ENCODE results near the gene PREX1.

Gene PREX1

GRCh38 chr20:48657426-48658197 lies 170.2 kb downstream of the PREX1 start:
- H3K4me1 Mint-ChIP-seq (ENCODE audit: low read depth): peaks cover 14% of the 10 kb centered on the region
- peaks cover 100% of the 10 kb centered on the region for H3K36me3 Mint-ChIP-seq (ENCODE audit: low read depth)
- no peak overlapping the region for H3K4me3 Mint-ChIP-seq
- intact Hi-C loops (cut with micrococcal nuclease): loop anchor here (1.0 to 10.0 kb wide), 2 partner anchors 167 to 247 kb away; partner anchors contain the start of gene PREX1
- H3K9me3 Mint-ChIP-seq: no peaks in the 10 kb centered on the region
- no peaks in the 10 kb centered on the region for H3K27me3 Mint-ChIP-seq
- peak overlapping the region; percentile 54 for H3K27ac Mint-ChIP-seq

- Mint-ChIP-seq H3K27ac (peak overlapping the region; percentile 4), H3K4me1 (ENCODE audit: low read depth) (peaks cover 14% of the 10 kb centered on the region), H3K4me3 (no peak overlapping the region), H3K36me3 (ENCODE audit: low read depth) (peaks cover 100% of the 10 kb centered on the region), H3K27me3 (no peaks in the 10 kb centered on the region), H3K9me3 (no peaks in the 10 kb centered on the region)
- intact Hi-C loops (cut with micrococcal nuclease): loop anchor here (1.0 to 10.0 kb wide), 2 partner anchors 168 to 248 kb away; partner anchors contain the start of gene PREX1
These were observed 171.1 kb downstream of the PREX1 start for GRCh38 chr20:48656661-48657211.

- H3K9me3 Mint-ChIP-seq: no peaks in the 10 kb centered on the region
- peak overlapping the region; percentile 4 for H3K27ac Mint-ChIP-seq
- H3K36me3 Mint-ChIP-seq (ENCODE audit: low read depth): peaks cover 100% of the 10 kb centered on the region
These were observed 171.7 kb downstream of the PREX1 start for GRCh38 chr20:48656137-48656536.

GRCh38 chr20:48653706-48654051 lies 174.1 kb downstream of the PREX1 start:
- intact Hi-C loops (cut with micrococcal nuclease): loop anchor here (10.0 kb wide), 1 partner anchor 171 kb away; the partner anchor contains the start of gene PREX1
- no peak overlapping the region for H3K4me3 Mint-ChIP-seq
- H3K27me3 Mint-ChIP-seq: no peaks in the 10 kb centered on the region
- H3K27ac Mint-ChIP-seq: no peak overlapping the region
- peaks cover 100% of the 10 kb centered on the region for H3K36me3 Mint-ChIP-seq (ENCODE audit: low read depth)
- no peaks in the 10 kb centered on the region for H3K9me3 Mint-ChIP-seq
- peaks cover 13% of the 10 kb centered on the region for H3K4me1 Mint-ChIP-seq (ENCODE audit: low read depth)

More at GRCh38 chr20:48656137-48656536, 171.7 kb downstream of the PREX1 start:
- Mint-ChIP-seq H3K4me3 (no peak overlapping the region), H3K4me1 (ENCODE audit: low read depth) (peaks cover 14% of the 10 kb centered on the region), H3K27me3 (no peaks in the 10 kb centered on the region)
- intact Hi-C loops (cut with micrococcal nuclease): loop anchor here (10.0 kb wide), 1 partner anchor 169 kb away; the partner anchor contains the start of gene PREX1

GRCh38 chr20:48652961-48653705 lies 174.7 kb downstream of the PREX1 start:
- Mint-ChIP-seq H3K27me3 (no peaks in the 10 kb centered on the region), H3K9me3 (no peaks in the 10 kb centered on the region), H3K4me3 (no peak overlapping the region), H3K4me1 (ENCODE audit: low read depth) (peaks cover 8% of the 10 kb centered on the region), H3K36me3 (ENCODE audit: low read depth) (peaks cover 100% of the 10 kb centered on the region), H3K27ac (no peak overlapping the region)
- intact Hi-C loops (cut with micrococcal nuclease): loop anchor here (10.0 kb wide), 1 partner anchor 172 kb away; the partner anchor contains the start of gene PREX1

GRCh38 chr20:48651960-48652359 lies 175.8 kb downstream of the PREX1 start:
- Mint-ChIP-seq H3K4me3 (no peak overlapping the region), H3K9me3 (no peaks in the 10 kb centered on the region), H3K27me3 (no peaks in the 10 kb centered on the region), H3K4me1 (ENCODE audit: low read depth) (no peaks in the 10 kb centered on the region), H3K36me3 (ENCODE audit: low read depth) (peaks cover 100% of the 10 kb centered on the region), H3K27ac (no peak overlapping the region)
- intact Hi-C loops (cut with micrococcal nuclease): loop anchor here (10.0 kb wide), 1 partner anchor 173 kb away; the partner anchor contains the start of gene PREX1

- H3K36me3 Mint-ChIP-seq (ENCODE audit: low read depth): peaks cover 100% of the 10 kb centered on the region
- intact Hi-C loops (cut with micrococcal nuclease): loop anchor here (10.0 kb wide), 1 partner anchor 174 kb away; the partner anchor contains the start of gene PREX1
- no peak overlapping the region for H3K27ac Mint-ChIP-seq
- no peak overlapping the region for H3K4me3 Mint-ChIP-seq
- H3K9me3 Mint-ChIP-seq: no peaks in the 10 kb centered on the region
- no peaks in the 10 kb centered on the region for H3K27me3 Mint-ChIP-seq
- H3K4me1 Mint-ChIP-seq (ENCODE audit: low read depth): no peaks in the 10 kb centered on the region
These were observed 176.5 kb downstream of the PREX1 start for GRCh38 chr20:48651271-48651670.

GRCh38 chr20:48649868-48650267 lies 177.9 kb downstream of the PREX1 start:
- H3K36me3 Mint-ChIP-seq (ENCODE audit: low read depth): peaks cover 100% of the 10 kb centered on the region
- H3K27me3 Mint-ChIP-seq: no peaks in the 10 kb centered on the region
- no peaks in the 10 kb centered on the region for H3K9me3 Mint-ChIP-seq
- no peaks in the 10 kb centered on the region for H3K4me1 Mint-ChIP-seq (ENCODE audit: low read depth)
- no peak overlapping the region for H3K27ac Mint-ChIP-seq
- intact Hi-C loops (cut with micrococcal nuclease): loop anchor here (10.0 kb wide), 1 partner anchor 175 kb away; the partner anchor contains the start of gene PREX1
- no peak overlapping the region for H3K4me3 Mint-ChIP-seq

GRCh38 chr20:48649104-48649626 lies 178.6 kb downstream of the PREX1 start:
- no peak overlapping the region for H3K4me3 Mint-ChIP-seq
- intact Hi-C loops (cut with micrococcal nuclease): no loop called here
- H3K27ac Mint-ChIP-seq: no peak overlapping the region
- peaks cover 100% of the 10 kb centered on the region for H3K36me3 Mint-ChIP-seq (ENCODE audit: low read depth)
- H3K27me3 Mint-ChIP-seq: no peaks in the 10 kb centered on the region
- no peaks in the 10 kb centered on the region for H3K9me3 Mint-ChIP-seq
- H3K4me1 Mint-ChIP-seq (ENCODE audit: low read depth): no peaks in the 10 kb centered on the region

- no peaks in the 10 kb centered on the region for H3K27me3 Mint-ChIP-seq
- no peaks in the 10 kb centered on the region for H3K9me3 Mint-ChIP-seq
- no peak overlapping the region for H3K4me3 Mint-ChIP-seq
- peaks cover 100% of the 10 kb centered on the region for H3K36me3 Mint-ChIP-seq (ENCODE audit: low read depth)
- intact Hi-C loops (cut with micrococcal nuclease): no loop called here
- H3K4me1 Mint-ChIP-seq (ENCODE audit: low read depth): no peaks in the 10 kb centered on the region
- H3K27ac Mint-ChIP-seq: no peak overlapping the region
These were observed 179.2 kb downstream of the PREX1 start for GRCh38 chr20:48648482-48649051.

- Mint-ChIP-seq H3K27ac (no peak overlapping the region), H3K27me3 (no peaks in the 10 kb centered on the region)
These were observed 179.9 kb downstream of the PREX1 start for GRCh38 chr20:48647858-48648257.

GRCh38 chr20:48645666-48646065 lies 182.1 kb downstream of the PREX1 start:
- Mint-ChIP-seq H3K9me3 (no peaks in the 10 kb centered on the region), H3K27ac (no peak overlapping the region), H3K4me3 (no peak overlapping the region), H3K27me3 (no peaks in the 10 kb centered on the region), H3K4me1 (ENCODE audit: low read depth) (peaks cover 4% of the 10 kb centered on the region), H3K36me3 (ENCODE audit: low read depth) (peaks cover 100% of the 10 kb centered on the region)
- intact Hi-C loops (cut with micrococcal nuclease): no loop called here

More at GRCh38 chr20:48647858-48648257, 179.9 kb downstream of the PREX1 start:
- Mint-ChIP-seq H3K36me3 (ENCODE audit: low read depth) (peaks cover 100% of the 10 kb centered on the region), H3K4me1 (ENCODE audit: low read depth) (no peaks in the 10 kb centered on the region), H3K9me3 (no peaks in the 10 kb centered on the region), H3K4me3 (no peak overlapping the region)
- intact Hi-C loops (cut with micrococcal nuclease): no loop called here

GRCh38 chr20:48644286-48644828 lies 183.4 kb downstream of the PREX1 start:
- no peak overlapping the region for H3K27ac Mint-ChIP-seq
- H3K36me3 Mint-ChIP-seq (ENCODE audit: low read depth): peaks cover 100% of the 10 kb centered on the region
- no peaks in the 10 kb centered on the region for H3K9me3 Mint-ChIP-seq
- H3K4me3 Mint-ChIP-seq: no peak overlapping the region
- no peaks in the 10 kb centered on the region for H3K27me3 Mint-ChIP-seq
- intact Hi-C loops (cut with micrococcal nuclease): no loop called here
- peaks cover 14% of the 10 kb centered on the region for H3K4me1 Mint-ChIP-seq (ENCODE audit: low read depth)
